Thyroid gland (tissue), 4 donors: ENCODE data around the gene VPS37C. TPM values are rescaled to one million over a fixed set of nuclear protein-coding genes. Genes with fewer than 3 reads are reported as not detected.

Experiments used
- DNase-seq, 2 donors: peaks; one replicate each; pipeline ENCODE4 v3.0.0-alpha.2; 2019
- H3K27ac ChIP-seq, 3 donors: fragments of 200-600 bp; sonication (generic); 1 replicate in 2 of 3; 2 replicates in 1 of 3; pipeline ENCODE4 v1.5.1; 2016 to 2019; ENCODE audit warnings: mild to moderate bottlenecking in 1 of 3, moderate library complexity in 1 of 3
- H3K27me3 ChIP-seq: fragments of 200-600 bp; sonication (generic); one replicate; pipeline ENCODE4 v1.5.1; 2019
- H3K36me3 ChIP-seq, 2 donors: fragments of 200-600 bp; sonication (generic); one replicate each; pipeline ENCODE4 v1.5.1; 2016 to 2019
- H3K4me1 ChIP-seq, 2 donors: fragments of 200-600 bp; sonication (generic); one replicate each; pipeline ENCODE4 v1.5.1; 2017 to 2019
- H3K4me3 ChIP-seq, 3 donors: fragments of 200-600 bp; sonication (generic); replicated peaks in 1 of 3; 1 replicate in 2 of 3; 2 replicates in 1 of 3; pipeline ENCODE4 v1.5.1; 2016; ENCODE audit warnings: mild to moderate bottlenecking in 1 of 3
- H3K9me3 ChIP-seq: fragments of 200-600 bp; sonication (generic); one replicate; pipeline ENCODE4 v1.5.1; 2017
- CTCF ChIP-seq, 6 experiments: fragments of 200-600 bp in 3 of 6; fragments of 450-650 bp in 3 of 6; sonication (generic) in 3 of 6; IDR thresholded peaks; one replicate each; pipeline ENCODE4 v1.5.1; 2016 to 2019; ENCODE audit warnings: antibody characterized with exemption in 6 of 6, mild to moderate bottlenecking in 2 of 6, inconsistent platforms in 1 of 6, moderate library complexity in 1 of 6
- POLR2A ChIP-seq, 2 donors: fragments of 450-650 bp; IDR thresholded peaks; one replicate each; pipeline ENCODE4 v1.6.1; 2017; ENCODE audit warnings: antibody characterized with exemption in 2 of 2, mild to moderate bottlenecking in 2 of 2, moderate library complexity in 1 of 2
- WGBS, 2 donors: methylation state at CpG; one replicate each; pipeline ENCODE4 v1.1.5; 2017; 5-methylcytosine and 5-hydroxymethylcytosine counted together
- intact Hi-C: fragments of 100-400 bp; cut with DNase I; formaldehyde crosslinking; loops from one replicate; pipeline ENCODE4 v1.15.1; 2023
- total RNA-seq, 4 donors: library from RNA; depleted of rRNA; stranded (reverse); fragments of >200 nt; gene quantifications; one replicate each; pipeline ENCODE4 v1.2.3, GENCODE V29; 2016

Gene VPS37C
- total RNA-seq, 4 donors from 2014 or later, result 13.0 to 18.2 (median 15.9) TPM

GRCh38 chr11:61106894-61107470 lies 54.2 kb downstream of the VPS37C start:
- H3K27ac ChIP-seq, result no peak overlapping the region
- no peak overlapping the region for H3K4me3 ChIP-seq
- H3K27me3 ChIP-seq, result no peaks in the 10 kb centered on the region
- intact Hi-C loops, result no loop called here
- no peaks in the 10 kb centered on the region for H3K4me1 ChIP-seq
- H3K36me3 ChIP-seq, result no peaks in the 10 kb centered on the region
- TF ChIP-seq CTCF (IDR thresholded peaks at IDR 0.05), result no peak
- TF ChIP-seq POLR2A (IDR thresholded peaks at IDR 0.05), result no peak
- no peaks in the 10 kb centered on the region for H3K9me3 ChIP-seq
- 74 to 84% methylated on average over 11 of the region's 11 CpGs for WGBS, 2 donors
- no peak for DNase-seq

- intact Hi-C loops, result no loop called here
- H3K36me3 ChIP-seq, result no peaks in the 10 kb centered on the region
- H3K27ac ChIP-seq, result no peak overlapping the region
- no peaks in the 10 kb centered on the region for H3K4me1 ChIP-seq
- H3K9me3 ChIP-seq, result no peaks in the 10 kb centered on the region
- no peak for DNase-seq
- H3K27me3 ChIP-seq, result no peaks in the 10 kb centered on the region
- H3K4me3 ChIP-seq, result no peak overlapping the region
- no peak for TF ChIP-seq POLR2A (IDR thresholded peaks at IDR 0.05)
- TF ChIP-seq CTCF (IDR thresholded peaks at IDR 0.05), result no peak
- 82 to 93% methylated on average over 3 to 7 of the region's 7 CpGs for WGBS, 2 donors
Observed at GRCh38 chr11:61106296-61106695, 54.9 kb downstream of the VPS37C start.

- Histone ChIP-seq H3K4me3 (no peak overlapping the region), H3K27me3 (no peaks in the 10 kb centered on the region), H3K4me1 (no peaks in the 10 kb centered on the region), H3K27ac (no peak overlapping the region), H3K36me3 (no peaks in the 10 kb centered on the region), H3K9me3 (no peaks in the 10 kb centered on the region)
- WGBS, 2 donors, result 86 to 94% methylated on average over 5 of the region's 7 CpGs
- DNase-seq, result no peak
- no peak for TF ChIP-seq CTCF (IDR thresholded peaks at IDR 0.05)
- no peak for TF ChIP-seq POLR2A (IDR thresholded peaks at IDR 0.05)
- intact Hi-C loops, result no loop called here
Observed at GRCh38 chr11:61104963-61105362, 56.3 kb downstream of the VPS37C start.

- Histone ChIP-seq H3K27ac (no peak overlapping the region), H3K4me1 (no peaks in the 10 kb centered on the region), H3K9me3 (no peaks in the 10 kb centered on the region), H3K4me3 (no peak overlapping the region), H3K36me3 (no peaks in the 10 kb centered on the region), H3K27me3 (no peaks in the 10 kb centered on the region)
- no peak for DNase-seq
- 89 to 97% methylated on average over 3 of the region's 3 CpGs for WGBS, 2 donors
- TF ChIP-seq CTCF (IDR thresholded peaks at IDR 0.05), result no peak
- TF ChIP-seq POLR2A (IDR thresholded peaks at IDR 0.05), result no peak
- intact Hi-C loops, result no loop called here
Observed at GRCh38 chr11:61103851-61104423, 57.3 kb downstream of the VPS37C start.

- DNase-seq, result no peak
- Histone ChIP-seq H3K9me3 (no peaks in the 10 kb centered on the region), H3K4me1 (no peaks in the 10 kb centered on the region), H3K27me3 (no peaks in the 10 kb centered on the region), H3K36me3 (no peaks in the 10 kb centered on the region), H3K4me3 (no peak overlapping the region), H3K27ac (no peak overlapping the region)
- WGBS, 2 donors, result 85 to 89% methylated on average over 8 to 17 of the region's 21 CpGs
- TF ChIP-seq POLR2A (IDR thresholded peaks at IDR 0.05) (no peak), CTCF (IDR thresholded peaks at IDR 0.05) (no peak)
- intact Hi-C loops, result no loop called here
Observed at GRCh38 chr11:61102667-61103571, 58.3 kb downstream of the VPS37C start.
